GM12801 (cell line): Measurements from ENCODE around the gene CNTN4.

Experiments used
- CTCF ChIP-seq: IDR thresholded peaks from one replicate; pipeline ENCODE4 v1.5.1; 2011; ENCODE audit warnings: control low read depth; ENCODE audit not compliant: insufficient read length; ENCODE audit errors: extremely low read depth

The CNTN4 gene

GRCh38 chr3:2880218-2880756 lies 781.6 kb downstream of the CNTN4 start:
- TF ChIP-seq CTCF: no peak

- no peak for TF ChIP-seq CTCF
These were observed 784.6 kb downstream of the CNTN4 start for GRCh38 chr3:2883283-2883682.

- no peak for TF ChIP-seq CTCF
These were observed 789.9 kb downstream of the CNTN4 start for GRCh38 chr3:2888592-2888991.

- no peak for TF ChIP-seq CTCF
These were observed 791.1 kb downstream of the CNTN4 start for GRCh38 chr3:2889736-2890135.

- TF ChIP-seq CTCF: no peak
These were observed 797.8 kb downstream of the CNTN4 start for GRCh38 chr3:2896308-2896939.

- no peak for TF ChIP-seq CTCF
These were observed 799.2 kb downstream of the CNTN4 start for GRCh38 chr3:2897821-2898220.

- TF ChIP-seq CTCF: no peak
These were observed 800.1 kb downstream of the CNTN4 start for GRCh38 chr3:2898591-2899353.
